Activated T-helper 9 cell treated with anti-CD3 and anti-CD28 coated beads, Interleukin-2, amount 50 U/mL, for 16 hours (primary cell): ENCODE results near the gene OPCML.

ENCODE experiments used
- DNase-seq: peaks from one replicate; pipeline ENCODE4 v3.0.0-alpha.2; 2020; ENCODE audit warnings: low read depth

Gene OPCML

DNA sequence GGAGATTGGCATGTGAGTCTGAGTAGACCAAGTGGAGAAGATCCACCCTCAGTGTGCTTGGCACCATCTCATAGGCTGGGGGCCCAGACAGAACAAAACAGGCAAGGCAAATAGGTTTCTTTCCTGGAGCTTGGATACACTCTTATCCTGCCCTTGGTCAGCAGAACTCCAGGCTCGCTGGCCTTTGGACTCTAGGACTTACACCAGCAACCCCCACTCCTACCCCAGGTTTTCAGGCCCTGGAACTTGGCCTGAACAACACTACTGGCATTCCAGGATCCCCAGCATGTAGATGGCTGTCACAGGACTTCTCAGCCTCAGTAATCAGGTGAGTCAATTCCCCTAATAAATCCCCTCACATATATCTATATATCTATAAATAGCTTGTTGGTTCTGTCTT lies 637.7 kb downstream of the OPCML start:
- DNase-seq, result no peak

DNA sequence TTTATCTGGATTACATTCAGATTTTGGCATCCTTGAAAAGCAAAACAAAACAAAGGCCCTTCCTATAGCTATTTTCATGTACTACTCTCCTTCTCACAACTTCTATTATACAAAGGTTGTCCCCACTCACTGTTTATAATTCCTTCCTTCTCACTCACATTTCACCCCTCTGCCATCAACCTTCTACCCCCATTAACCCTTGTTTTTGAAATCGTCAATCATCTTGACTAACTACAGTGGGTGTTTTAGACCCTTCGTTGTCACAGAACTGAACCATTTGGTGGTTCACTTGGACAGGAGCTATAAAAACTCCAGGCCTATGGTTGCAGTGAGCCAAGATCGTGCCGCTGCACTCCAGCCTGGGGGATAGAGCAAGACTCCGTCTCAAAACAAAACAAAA lies 639.4 kb downstream of the OPCML start:
- no peak for DNase-seq

DNA sequence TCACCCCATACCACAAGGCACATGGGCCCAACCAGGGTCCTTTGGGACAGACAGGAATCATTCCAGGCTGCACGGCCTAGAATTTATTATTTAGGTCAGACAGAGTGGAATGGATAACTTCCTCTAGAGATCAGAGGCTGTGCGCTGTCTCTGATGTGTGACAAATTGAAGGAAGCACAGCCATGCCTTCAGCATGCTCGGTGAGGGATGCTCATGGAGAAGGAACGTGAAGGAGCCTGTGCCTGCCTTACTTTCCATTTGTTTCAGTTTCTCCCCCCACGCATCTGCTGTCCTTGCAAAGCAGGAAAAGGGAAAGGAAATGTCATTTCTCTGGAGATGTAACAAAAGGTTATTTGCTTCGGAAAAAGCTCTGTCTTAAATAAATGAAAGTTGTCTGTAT lies 644.1 kb downstream of the OPCML start:
- DNase-seq, result no peak

GRCh38 chr11:132886335-132886734 lies 646.0 kb downstream of the OPCML start:
- no peak for DNase-seq

DNA sequence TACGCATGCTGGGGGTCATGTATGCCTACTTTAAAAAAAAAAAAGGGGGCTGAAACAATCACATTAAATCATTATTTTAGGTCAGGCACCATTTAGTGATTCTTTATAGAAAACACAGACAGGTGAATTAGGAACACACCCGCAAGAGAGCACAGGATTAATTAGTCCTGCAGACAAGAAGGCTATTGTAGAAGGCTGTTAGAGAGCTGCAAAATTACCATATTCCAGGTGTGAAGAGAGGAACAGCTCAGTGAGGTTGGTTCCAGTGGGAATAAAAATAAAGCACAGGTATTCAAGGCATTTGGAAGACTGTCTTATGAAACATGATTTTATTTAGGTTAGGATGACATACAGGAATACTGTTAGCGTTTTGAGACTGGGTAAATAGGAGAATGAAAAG lies 649.1 kb downstream of the OPCML start:
- DNase-seq, result no peak

- DNase-seq, result no peak
These were observed 650.7 kb downstream of the OPCML start for GRCh38 chr11:132881622-132882021.

DNA sequence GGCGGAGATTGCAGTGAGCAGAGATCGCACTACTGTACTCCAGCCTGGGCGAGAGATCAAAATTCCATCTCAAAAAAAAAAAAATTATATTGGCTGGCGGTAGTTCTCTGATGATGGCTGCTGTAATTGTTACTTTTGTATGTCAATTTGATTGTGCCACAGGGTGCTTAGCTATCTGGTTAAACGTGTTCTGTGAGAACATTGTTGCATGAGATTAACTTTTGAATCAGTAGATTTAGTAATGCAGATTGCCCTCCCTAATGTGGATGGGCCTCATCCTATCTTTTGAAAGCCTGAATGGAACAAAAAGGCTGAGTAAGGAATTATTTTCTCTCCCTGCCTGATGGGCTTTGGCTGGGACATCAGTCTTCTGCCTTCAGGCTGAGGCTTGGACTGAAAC lies 654.2 kb downstream of the OPCML start:
- DNase-seq, result no peak

GRCh38 chr11:132876705-132877104 lies 655.6 kb downstream of the OPCML start:
- no peak for DNase-seq

DNA sequence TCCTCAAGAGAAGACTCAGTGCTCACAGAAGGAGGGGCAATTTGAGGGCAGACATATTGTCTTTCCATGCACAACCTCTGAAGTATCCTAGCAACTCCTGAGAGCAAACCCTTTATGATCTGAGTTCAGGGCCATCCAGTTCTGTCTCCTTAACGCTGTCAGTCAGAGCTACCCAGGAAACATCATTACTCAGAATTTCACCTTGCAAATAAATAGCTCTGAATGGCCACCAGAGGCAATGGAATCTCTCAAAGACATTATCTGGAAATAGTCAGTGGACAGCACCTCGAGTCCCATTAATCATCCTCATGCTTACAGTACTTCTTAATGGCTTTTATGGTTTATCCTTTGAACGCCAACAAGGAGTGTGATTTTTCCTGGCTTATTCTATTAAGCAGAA lies 656.1 kb downstream of the OPCML start:
- no peak for DNase-seq

GRCh38 chr11:132874638-132875037 lies 657.7 kb downstream of the OPCML start:
- no peak for DNase-seq

GRCh38 chr11:132873841-132874240 lies 658.5 kb downstream of the OPCML start:
- DNase-seq, result no peak

- no peak for DNase-seq
These were observed 660.1 kb downstream of the OPCML start for GRCh38 chr11:132872211-132872610.

DNA sequence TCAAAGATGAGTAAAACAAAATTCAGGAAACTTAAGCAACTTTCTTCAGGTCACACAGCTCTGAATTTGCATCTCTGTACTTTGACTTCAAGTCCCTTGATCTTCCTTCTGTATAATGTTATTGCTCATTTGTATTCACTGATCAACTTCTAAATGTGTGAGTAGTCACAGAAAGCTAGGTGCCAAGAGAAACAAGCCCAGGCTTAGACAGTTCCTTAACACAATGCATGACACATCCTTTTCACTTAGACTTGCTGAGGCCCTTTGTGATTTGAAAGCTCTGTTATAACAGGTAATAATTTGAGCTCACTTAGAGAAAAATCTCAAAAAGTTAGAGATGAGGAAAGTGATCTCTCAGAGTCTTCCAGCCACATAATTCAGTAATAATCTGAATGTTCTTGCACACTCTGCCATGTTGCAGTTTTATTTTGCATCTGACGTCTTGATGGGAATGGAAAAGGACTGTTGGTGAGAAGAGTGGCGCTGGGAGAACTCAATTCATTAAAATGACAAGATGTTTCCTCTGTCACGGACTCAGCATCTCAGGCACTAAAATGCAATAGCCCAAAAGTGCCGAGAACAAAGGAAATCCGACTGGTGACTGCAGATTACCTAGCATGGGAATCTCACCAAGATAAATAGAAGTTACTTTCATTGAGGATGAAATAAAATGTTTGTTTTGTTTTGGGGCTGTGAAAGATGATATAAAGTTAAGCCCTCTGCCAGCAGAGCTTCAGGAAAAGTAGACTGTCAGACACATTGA lies 665.3 kb downstream of the OPCML start:
- no peak for DNase-seq

- DNase-seq, result no peak
These were observed 666.7 kb downstream of the OPCML start for GRCh38 chr11:132865623-132866022.

DNA sequence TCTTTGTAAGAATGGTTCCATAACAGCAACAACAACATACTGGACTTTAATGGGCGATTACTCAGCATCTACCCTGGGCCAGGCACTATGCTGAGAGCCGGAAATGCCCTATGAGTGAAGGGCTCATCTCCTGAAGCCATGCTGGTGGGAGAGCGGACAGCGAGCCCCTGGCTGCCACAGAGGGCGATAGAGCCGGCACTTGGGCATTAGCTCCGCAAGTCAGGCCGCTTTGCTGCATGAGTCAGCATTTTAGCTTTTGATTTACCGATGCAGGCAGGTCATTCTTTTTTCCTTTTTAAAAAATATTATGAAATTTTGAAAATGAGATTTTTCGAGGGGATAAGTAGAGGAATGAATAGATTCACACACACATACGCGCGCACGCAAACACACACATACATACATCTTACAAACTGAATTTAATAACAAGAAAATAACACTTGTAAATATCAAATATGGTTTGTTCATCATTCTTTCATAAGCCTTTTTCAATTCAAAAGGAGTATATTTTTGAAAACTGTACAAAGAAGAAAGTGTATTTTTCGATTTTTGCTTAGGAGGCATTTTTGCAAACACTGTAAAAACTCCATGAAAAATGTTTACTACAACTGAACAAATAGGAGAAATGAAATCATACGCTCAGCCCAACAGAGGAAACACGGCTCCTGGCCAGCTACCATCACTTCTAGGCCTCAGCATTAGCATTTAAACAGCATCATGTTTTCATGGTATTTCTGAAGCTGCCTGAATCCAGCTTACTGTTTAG lies 667.3 kb downstream of the OPCML start:
- DNase-seq, result no peak

DNA sequence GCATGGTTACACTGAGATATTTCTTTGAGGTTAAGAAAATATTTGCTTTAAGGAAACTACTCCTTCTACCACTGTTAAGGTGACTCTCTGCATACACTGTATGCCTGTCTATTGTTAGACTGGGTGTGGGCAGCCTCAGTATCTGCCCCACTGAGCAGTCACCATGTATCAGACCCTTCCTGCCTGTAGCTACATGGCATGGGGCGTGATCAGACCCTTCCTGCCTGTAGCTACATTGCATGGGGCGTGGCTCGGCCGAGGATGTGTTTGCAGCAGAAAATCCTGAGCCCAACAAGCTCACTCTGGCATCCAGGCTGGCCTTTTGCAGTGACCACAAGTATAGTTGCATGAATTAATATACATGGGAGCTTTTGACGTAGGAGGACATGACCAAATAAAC lies 669.4 kb downstream of the OPCML start:
- no peak for DNase-seq

DNA sequence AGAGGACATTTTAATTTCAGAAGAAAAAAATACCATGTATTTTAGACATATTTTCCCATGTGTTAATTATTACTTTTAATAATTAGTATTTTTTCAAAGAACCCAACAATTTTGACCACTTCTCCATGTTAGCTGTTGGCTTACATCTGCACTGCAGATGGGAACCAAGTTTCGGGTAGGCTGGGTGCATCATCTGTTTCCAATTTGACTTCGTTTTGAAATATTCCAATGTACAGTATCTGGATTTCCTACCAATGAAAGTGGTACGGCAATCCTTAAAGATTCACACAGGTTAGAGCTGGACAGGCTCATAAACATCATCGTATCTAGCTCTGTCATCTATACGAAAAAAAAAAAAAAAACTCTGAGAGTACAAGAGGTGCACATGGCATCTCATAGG lies 670.2 kb downstream of the OPCML start:
- DNase-seq, result no peak

GRCh38 chr11:132859306-132859705 lies 673.0 kb downstream of the OPCML start:
- no peak for DNase-seq

GRCh38 chr11:132858223-132858622 lies 674.1 kb downstream of the OPCML start:
- no peak for DNase-seq

GRCh38 chr11:132856032-132856431 lies 676.3 kb downstream of the OPCML start:
- DNase-seq, result no peak

DNA sequence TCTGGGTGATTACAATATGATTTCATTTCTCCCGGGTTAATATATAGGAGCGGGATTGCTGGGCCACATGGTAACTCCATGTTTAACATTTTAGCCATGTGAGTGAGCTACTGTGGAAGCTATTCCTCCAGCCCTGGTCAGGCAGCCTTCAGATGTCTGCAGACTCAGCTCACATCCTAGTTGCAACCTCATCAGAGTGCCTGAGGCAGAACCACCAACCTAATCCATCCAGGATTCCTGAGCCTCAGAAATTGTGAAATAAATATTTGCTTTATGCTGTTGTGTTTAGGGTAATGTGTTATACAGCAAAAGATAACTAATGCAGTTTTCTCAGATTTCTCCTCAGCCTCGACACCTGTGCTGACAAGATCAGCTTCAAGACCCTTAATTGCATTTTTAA lies 676.8 kb downstream of the OPCML start:
- DNase-seq, result no peak

DNA sequence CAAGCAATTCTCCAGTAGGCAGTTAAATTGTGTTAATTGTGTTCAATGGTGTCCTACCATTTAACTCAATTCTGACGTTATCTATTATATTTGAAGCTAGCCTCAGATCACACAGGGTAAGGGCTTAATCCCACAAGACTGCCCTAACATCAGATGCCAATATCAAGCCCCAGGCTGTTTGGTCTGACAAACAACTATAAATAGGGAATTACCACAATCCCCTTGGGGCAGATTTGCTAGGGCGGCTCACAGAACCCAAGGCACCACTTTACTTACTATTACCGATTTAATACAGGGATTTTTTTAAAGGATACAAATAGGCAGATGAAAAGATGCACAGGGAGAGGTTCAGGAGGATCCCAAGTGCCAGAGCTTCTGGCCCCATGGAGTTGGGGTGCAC lies 678.4 kb downstream of the OPCML start:
- DNase-seq, result no peak

- no peak for DNase-seq
These were observed 679.9 kb downstream of the OPCML start for GRCh38 chr11:132852361-132852760.

GRCh38 chr11:132851247-132851646 lies 681.1 kb downstream of the OPCML start:
- no peak for DNase-seq
